K562 (cell line): ENCODE results near the gene MKNK1. TPM values are rescaled to one million over a fixed set of nuclear protein-coding genes. Genes with fewer than 3 reads are reported as not detected.
A peak's percentile ranks its signal among the peaks of the same experiment; 100 is the strongest.

Experiments
- ATAC-seq: fragments of 200-7000 bp; cut with Tn5 transposase; 3 replicates; pipeline ENCODE4 v1.9.1; 2020; ENCODE audit warnings: moderate library complexity
- BruUV-seq: library from RNA; stranded (reverse); fragments of 400-500 nt; replicated peaks from 2 replicates; lab custom pipeline; 2021; lab: Mats Ljungman, UMichigan
- CTCF ChIA-PET: fragments of 300-600 bp; formaldehyde crosslinking; extraction: SDS; loops from one replicate; lab custom pipeline; 2021; ENCODE audit warnings: low intra/inter-chr PET ratio; lab: Yijun Ruan, JAX
- POLR2A ChIA-PET: fragments of 300-600, 350-650 bp; sonication (Branson Sonifier 250); formaldehyde crosslinking; extraction: SDS; loops from one replicate; lab custom pipeline; 2021; ENCODE audit warnings: antibody characterized with exemption, inconsistent platforms; lab: Yijun Ruan, JAX
- DNase-seq, 4 experiments: peaks; one replicate each; pipeline versions ENCODE4 v3.0.0 to v3.0.0-alpha.2; 2011 to 2018; ENCODE audit warnings: low spot score in 3 of 4, mixed read lengths in 3 of 4; ENCODE audit errors: extremely low read depth in 1 of 4
- FAIRE-seq: peaks from 2 replicates; lab custom pipeline; 2011; peaks lifted over from hg19 to GRCh38; lab: Jason Lieb, UNC
- H2AFZ ChIP-seq: 2 replicates; pipeline ENCODE4 v1.6.0; 2011; ENCODE audit warnings: low read depth, low read length, control low read depth, inconsistent platforms
- H3K27ac ChIP-seq: fragments of 200-600 bp; 3 replicates; pipeline ENCODE4 v1.8.0; 2011; ENCODE audit warnings: low read depth, mild to moderate bottlenecking, control low read depth, inconsistent platforms, low read length, moderate library complexity, mixed read lengths; ENCODE audit errors: extremely low read depth
- H3K27me3 ChIP-seq, 2 experiments: fragments of 300-600 bp in 1 of 2; 2 replicates in 1 of 2; 3 replicates in 1 of 2; pipeline versions ENCODE4 v1.6.0 to v1.8.0; 2011; ENCODE audit warnings: inconsistent platforms in 2 of 2, low read length in 2 of 2, mild to moderate bottlenecking in 1 of 2, mixed read lengths in 1 of 2, moderate library complexity in 1 of 2; ENCODE audit not compliant: control insufficient read depth in 2 of 2, insufficient read depth in 2 of 2
- H3K36me3 ChIP-seq: fragments of 300-600 bp; 3 replicates; pipeline ENCODE4 v1.8.0; 2011; ENCODE audit warnings: mild to moderate bottlenecking, low read length, inconsistent platforms; ENCODE audit not compliant: control insufficient read depth, insufficient read depth
- H3K4me1 ChIP-seq, 2 experiments: fragments of 200-600 bp in 1 of 2; replicated peaks in 1 of 2; 2 replicates in 1 of 2; 3 replicates in 1 of 2; pipeline versions ENCODE4 v1.5.1 to v1.8.0; 2011; ENCODE audit warnings: inconsistent platforms in 2 of 2, low read length in 2 of 2, mild to moderate bottlenecking in 1 of 2, mixed read lengths in 1 of 2, moderate library complexity in 1 of 2; ENCODE audit not compliant: control insufficient read depth in 2 of 2, insufficient read depth in 2 of 2
- H3K4me2 ChIP-seq: 2 replicates; pipeline ENCODE4 v1.6.1; 2011; ENCODE audit warnings: low read length, control low read depth, inconsistent platforms, mixed read lengths; ENCODE audit not compliant: insufficient read depth
- H3K4me3 ChIP-seq: fragments of 200-600 bp; sonication (generic), shearing (Covaris generic); 2 replicates; pipeline ENCODE4 v1.5.1; 2016; ENCODE audit warnings: control low read depth, inconsistent platforms
- H3K79me2 ChIP-seq: fragments of 200-600 bp; 3 replicates; pipeline ENCODE4 v1.8.0; 2011; ENCODE audit warnings: low read length, inconsistent platforms; ENCODE audit not compliant: control insufficient read depth, insufficient read depth
- H3K9ac ChIP-seq, 2 experiments: 2 replicates each; pipeline versions ENCODE4 v1.6.0 to v1.6.1; 2011; ENCODE audit warnings: low read depth in 2 of 2, low read length in 2 of 2, control low read depth in 1 of 2, inconsistent platforms in 1 of 2, mild to moderate bottlenecking in 1 of 2, mixed read lengths in 1 of 2; ENCODE audit not compliant: insufficient read depth in 1 of 2
- H3K9me1 ChIP-seq: one replicate; pipeline ENCODE4 v1.6.0; 2011; ENCODE audit warnings: inconsistent platforms, mild to moderate bottlenecking, low read length, moderate library complexity; ENCODE audit not compliant: control insufficient read depth, insufficient read depth
- H3K9me3 ChIP-seq: replicated peaks from 2 replicates; pipeline ENCODE4 v1.5.1; 2011; ENCODE audit warnings: low read depth, low read length, inconsistent platforms; ENCODE audit not compliant: control insufficient read depth, insufficient read depth
- H4K20me1 ChIP-seq: replicated peaks from 2 replicates; pipeline ENCODE4 v1.6.1; 2011; ENCODE audit warnings: low read length, inconsistent platforms, mixed read lengths; ENCODE audit not compliant: control insufficient read depth, insufficient read depth
- FOSL1 ChIP-seq: fragments of 200-800 bp; sonication (Bioruptor generic); conservative IDR thresholded peaks from 2 replicates; pipeline ENCODE4 v1.6.1; 2016; ENCODE audit warnings: missing genetic modification characterization, missing compliant biosample characterization
- PML ChIP-seq: IDR thresholded peaks from 2 replicates; pipeline ENCODE4 v1.6.1; 2012; ENCODE audit warnings: low read length, inconsistent platforms
- PYGO2 ChIP-seq: fragments of 450-650 bp; IDR thresholded peaks from 2 replicates; pipeline ENCODE4 v1.6.1; 2016; ENCODE audit warnings: mild to moderate bottlenecking, missing genetic modification characterization, moderate library complexity, missing compliant biosample characterization
- REST ChIP-seq, 2 experiments: fragments of 450-650 bp; formaldehyde crosslinking in 1 of 2; IDR thresholded peaks; 2 replicates each; pipeline versions ENCODE4 v1.4.0 to v1.6.1; 2014 to 2020; ENCODE audit warnings: mild to moderate bottlenecking in 2 of 2, borderline replicate concordance in 1 of 2, low read depth in 1 of 2
- TAF1 ChIP-seq: IDR thresholded peaks from 2 replicates; pipeline ENCODE4 v1.6.1; 2011; ENCODE audit warnings: mild to moderate bottlenecking, low read length, moderate library complexity; ENCODE audit not compliant: insufficient read depth, control insufficient read depth, severe bottlenecking; ENCODE audit errors: extremely low read depth
- ZNF431 ChIP-seq: sonication (generic); formaldehyde crosslinking; IDR thresholded peaks from 2 replicates; pipeline ENCODE4 v1.8.0; 2022; ENCODE audit warnings: mild to moderate bottlenecking, missing genetic modification reagents
- WGBS: fragments of 100-300 bp; shearing (Covaris generic); methylation state at CpG from one replicate; pipeline ENCODE4 v1.1.6; 2016; ENCODE audit warnings: low coverage, mixed read lengths; ENCODE audit not compliant: insufficient coverage; ENCODE audit errors: missing lambda C conversion rate; 5-methylcytosine and 5-hydroxymethylcytosine counted together
- in situ Hi-C: fragments of 300-500 bp; cut with MboI; formaldehyde crosslinking; loops from 4 replicates; pipeline ENCODE4 v1.15.0; 2018; ENCODE audit warnings: inconsistent platforms, mixed read lengths
- intact Hi-C: fragments of 100-400 bp; cut with micrococcal nuclease; formaldehyde crosslinking; loops from 2 replicates; pipeline ENCODE4 v1.14.2; 2022
- polyA plus RNA-seq, 8 experiments: library from polyadenylated mRNA; depleted of rRNA in 4 of 8; stranded (reverse) in 5 of 8; unstranded in 3 of 8; fragments of >200 nt; fragmentation: Nextera tagmentation in 2 of 8; fragmentation: Illumina TruSeq in 1 of 8; extraction: Ambion mirVana in 2 of 8; extraction: Trizol in 1 of 8; gene quantifications; 2 replicates each; pipeline versions ENCODE4 v1.2.1 to v1.2.3, GENCODE V29; 2011 to 2014; ENCODE audit warnings: inconsistent platforms in 1 of 8, missing spikeins in 1 of 8
- total RNA-seq, 7 experiments: library from RNA; depleted of rRNA in 6 of 7; stranded (reverse); fragments of >200 nt in 6 of 7; fragmentation: Illumina TruSeq in 2 of 7; extraction: Trizol in 2 of 7; gene quantifications; 2 replicates each; pipeline versions ENCODE4 v1.2.1 to v1.2.3, GENCODE V29; 2011 to 2021; ENCODE audit warnings: low replicate concordance in 1 of 7

The MKNK1 gene
- total and polyA plus RNA-seq, 9 of the 15 experiments (the other 6 are each of a cell fraction or from before 2014, with no cell fraction given), result 27.7 to 51.3 (median 43.7) TPM

GRCh38 chr1:46539972-46540371, 64.1 kb downstream of the MKNK1 start:
- H3K36me3 ChIP-seq, result no peaks in the 10 kb centered on the region
- H3K27me3 ChIP-seq, result no peaks in the 10 kb centered on the region
- no peak overlapping the region for H3K4me3 ChIP-seq
- ATAC-seq (no peak), FAIRE-seq (no peak), DNase-seq (peak in 1 of 4 experiments; percentile 14)
- H4K20me1 ChIP-seq, result no peaks in the 10 kb centered on the region
- H2AFZ ChIP-seq, result no peak overlapping the region
- 0 out of 4 replicates have a peak overlapping the region, but pooled peaks of 1 of the 2 experiments have one; percentile 59 for H3K9ac ChIP-seq
- no peak overlapping the region for H3K4me2 ChIP-seq
- BruUV-seq, result no TSS peak
- no peaks in the 10 kb centered on the region for H3K79me2 ChIP-seq
- no peak overlapping the region for H3K27ac ChIP-seq
- in situ Hi-C loops, result loop anchor here (5.0 kb wide), 1 partner anchor 133 kb away; no protein-coding TSS in a partner anchor
- no peaks in the 10 kb centered on the region for H3K9me1 ChIP-seq
- TF ChIP-seq PYGO2 (tag), result no peak
- TF ChIP-seq FOSL1 (tag), result 0 out of 2 replicates have a peak, but pooled peaks have one; percentile 30
- intact Hi-C loops, result no loop called here
- WGBS, result 38% methylated on average over 8 of the region's 9 CpGs
- no peaks in the 10 kb centered on the region for H3K9me3 ChIP-seq
- ChIA-PET POLR2A (interaction anchor here (0.6 to 1.8 kb wide), 4 partner anchors 10 to 92 kb away, joined by 3 to 15 read pairs (median 4); no protein-coding TSS in a partner anchor), CTCF (no interaction called here)
- H3K4me1 ChIP-seq, result peaks cover 12 to 22% of the 10 kb centered on the region in 2 experiments

- no TSS peak for BruUV-seq
- WGBS, result 39% methylated on average over 2 of the region's 2 CpGs
- in situ Hi-C loops, result loop anchor here (5.0 kb wide), 1 partner anchor 131 kb away; no protein-coding TSS in a partner anchor
- H3K4me3 ChIP-seq, result no peak overlapping the region
- DNase-seq, result no peak
- POLR2A ChIA-PET, result interaction anchor here (0.5 to 0.6 kb wide), 2 partner anchors 117 to 198 kb away, joined by 3 to 4 read pairs; no protein-coding TSS in a partner anchor
- CTCF ChIA-PET, result interaction anchor here (1.3 kb wide), 1 partner anchor 60 kb away, joined by 3 read pairs; no protein-coding TSS in a partner anchor
- TF ChIP-seq PML, result no peak
- TF ChIP-seq REST (IDR thresholded peaks at IDR 0.05; ENCODE audit: borderline replicate concordance), result no peak
- no peak for TF ChIP-seq REST (CRISPR knock-in tag; IDR thresholded peaks at IDR 0.05; ENCODE audit: low read depth)
- TF ChIP-seq ZNF431 (CRISPR knock-in tag), result no peak
- TF ChIP-seq TAF1, result no peak
- TF ChIP-seq, all 486 proteins: peak for 0
- Histone ChIP-seq H3K4me2 (no peak overlapping the region), H3K27ac (no peak overlapping the region), H3K9me3 (no peaks in the 10 kb centered on the region), H3K9me1 (no peaks in the 10 kb centered on the region), H3K79me2 (no peaks in the 10 kb centered on the region), H3K9ac (no peak overlapping the region), H2AFZ (no peak overlapping the region), H3K27me3 (no peaks in the 10 kb centered on the region), H3K36me3 (no peaks in the 10 kb centered on the region), H3K4me1 (peaks cover 3 to 10% of the 10 kb centered on the region in 2 experiments; a peak in 3 of 5 replicates), H4K20me1 (no peaks in the 10 kb centered on the region)
- ATAC-seq, result no peak
- intact Hi-C loops, result no loop called here
- no peak for FAIRE-seq
These were observed 65.9 kb downstream of the MKNK1 start for GRCh38 chr1:46538147-46538546.
